NCI-H146 (cell line): ENCODE results near the gene SPHK1.

Experiments used
- DNase-seq: peaks from one replicate; lab custom pipeline; 2025; lab: John Stamatoyannopoulos, UW

SPHK1 gene

GRCh38 chr17:76384987-76385891 is 830 bp downstream of the SPHK1 start:
- peak; percentile 17 for DNase-seq

GRCh38 chr17:76385892-76386786 is 1.7 kb downstream of the SPHK1 start:
- DNase-seq = peak; percentile 63

GRCh38 chr17:76386966-76387765 is 2.8 kb downstream of the SPHK1 start:
- no peak for DNase-seq

GRCh38 chr17:76388966-76389888 is 4.8 kb downstream of the SPHK1 start:
- DNase-seq = no peak

GRCh38 chr17:76390003-76390421 is 5.6 kb downstream of the SPHK1 start:
- no peak for DNase-seq

- no peak for DNase-seq
These were observed 6.8 kb downstream of the SPHK1 start for GRCh38 chr17:76391200-76391715.

- no peak for DNase-seq
These were observed 9.8 kb downstream of the SPHK1 start for GRCh38 chr17:76394166-76394565.

GRCh38 chr17:76395980-76396379 is 11.6 kb downstream of the SPHK1 start:
- DNase-seq = no peak

GRCh38 chr17:76397184-76397583 is 12.8 kb downstream of the SPHK1 start:
- DNase-seq = no peak

- peak; percentile 79 for DNase-seq
These were observed 13.5 kb downstream of the SPHK1 start for GRCh38 chr17:76397687-76398522.

GRCh38 chr17:76398523-76399174 is 14.2 kb downstream of the SPHK1 start:
- no peak for DNase-seq

- no peak for DNase-seq
These were observed 15.1 kb downstream of the SPHK1 start for GRCh38 chr17:76399175-76400172.

- DNase-seq = no peak
These were observed 18.3 kb downstream of the SPHK1 start for GRCh38 chr17:76402711-76403110.

- DNase-seq = no peak
These were observed 19.8 kb downstream of the SPHK1 start for GRCh38 chr17:76404256-76404655.

- DNase-seq = no peak
These were observed 20.7 kb downstream of the SPHK1 start for GRCh38 chr17:76404976-76405563.

- DNase-seq = no peak
These were observed 21.2 kb downstream of the SPHK1 start for GRCh38 chr17:76405607-76405966.

GRCh38 chr17:76405967-76406647 is 21.7 kb downstream of the SPHK1 start:
- peak; percentile 92 for DNase-seq
